SK-N-SH treated with all-trans-retinoic acid at 6 μM for 48 hours (cell line): ENCODE measurements around the gene DDX23.

Source experiments
- ATAC-seq: fragments of 200-7000 bp; cut with Tn5 transposase; 3 replicates; pipeline ENCODE4 v1.9.1; 2020; ENCODE audit warnings: mild to moderate bottlenecking, moderate library complexity
- ARNTL ChIP-seq: fragments of 450-650 bp; formaldehyde crosslinking; IDR thresholded peaks from 2 replicates; pipeline ENCODE4 v1.5.0; 2020; ENCODE audit warnings: low read depth, mild to moderate bottlenecking, moderate library complexity, borderline replicate concordance
- BACH2 ChIP-seq: fragments of 250-450 bp; sonication (Bioruptor Pico); IDR thresholded peaks from 2 replicates; pipeline ENCODE4 v1.9.0; 2021; ENCODE audit warnings: mild to moderate bottlenecking, borderline replicate concordance
- CREB5 ChIP-seq: fragments of 250-450 bp; sonication (Bioruptor Pico); IDR thresholded peaks from 2 replicates; pipeline ENCODE4 v1.5.1; 2020; ENCODE audit warnings: low read depth, mild to moderate bottlenecking, moderate library complexity
- CSDC2 ChIP-seq: fragments of 250-450 bp; sonication (Bioruptor Pico); IDR thresholded peaks from 2 replicates; pipeline ENCODE4 v1.5.0; 2020; ENCODE audit warnings: mild to moderate bottlenecking, moderate library complexity
- CSRNP3 ChIP-seq: fragments of 250-450 bp; sonication (Bioruptor Pico); IDR thresholded peaks from 2 replicates; pipeline ENCODE4 v1.5.1; 2021; ENCODE audit warnings: mild to moderate bottlenecking, moderate library complexity
- ESRRG ChIP-seq: fragments of 250-450 bp; sonication (Bioruptor Pico); IDR thresholded peaks from 2 replicates; pipeline ENCODE4 v1.6.1; 2021; ENCODE audit warnings: mild to moderate bottlenecking
- GLIS3 ChIP-seq: fragments of 250-450 bp; sonication (Bioruptor Pico); IDR thresholded peaks from 2 replicates; pipeline ENCODE4 v1.5.0; 2020; ENCODE audit warnings: mild to moderate bottlenecking, moderate library complexity
- ISL1 ChIP-seq: fragments of 250-450 bp; sonication (Bioruptor Pico); IDR thresholded peaks from 2 replicates; pipeline ENCODE4 v2.1.2; 2022; ENCODE audit warnings: mild to moderate bottlenecking, moderate library complexity
- OSR1 ChIP-seq: fragments of 250-450 bp; sonication (Bioruptor Pico); IDR thresholded peaks from 2 replicates; pipeline ENCODE4 v1.8.0; 2022; ENCODE audit warnings: moderate library complexity, mild to moderate bottlenecking, inconsistent platforms
- PATZ1 ChIP-seq: fragments of 250-450 bp; sonication (Bioruptor Pico); IDR thresholded peaks from 2 replicates; pipeline ENCODE4 v1.8.0; 2020; ENCODE audit warnings: mild to moderate bottlenecking, moderate library complexity, borderline replicate concordance
- POU6F1 ChIP-seq: fragments of 250-450 bp; sonication (Bioruptor Pico); IDR thresholded peaks from 2 replicates; pipeline ENCODE4 v1.8.0; 2021; ENCODE audit warnings: low read depth, mild to moderate bottlenecking, moderate library complexity, borderline replicate concordance
- PPARA ChIP-seq: fragments of 250-450 bp; sonication (Bioruptor Pico); IDR thresholded peaks from 2 replicates; pipeline ENCODE4 v1.5.0; 2020; ENCODE audit warnings: mild to moderate bottlenecking, borderline replicate concordance
- RARB ChIP-seq: fragments of 250-450 bp; sonication (Bioruptor Pico); IDR thresholded peaks from 2 replicates; pipeline ENCODE4 v1.8.0; 2021; ENCODE audit warnings: mild to moderate bottlenecking, moderate library complexity
- SNAI2 ChIP-seq: fragments of 250-450 bp; sonication (Bioruptor Pico); IDR thresholded peaks from 2 replicates; pipeline ENCODE4 v1.5.0; 2020; ENCODE audit warnings: mild to moderate bottlenecking, moderate library complexity
- TCF4 ChIP-seq: fragments of 250-450 bp; sonication (Bioruptor Pico); IDR thresholded peaks from 2 replicates; pipeline ENCODE4 v1.8.0; 2021; ENCODE audit warnings: mild to moderate bottlenecking, moderate library complexity, borderline replicate concordance
- TSHZ2 ChIP-seq: fragments of 250-450 bp; sonication (Bioruptor Pico); IDR thresholded peaks from 2 replicates; pipeline ENCODE4 v1.5.0; 2020; ENCODE audit warnings: mild to moderate bottlenecking, moderate library complexity
- ZC3H10 ChIP-seq: fragments of 250-450 bp; sonication (Bioruptor Pico); IDR thresholded peaks from 2 replicates; pipeline ENCODE4 v1.5.1; 2021; ENCODE audit warnings: mild to moderate bottlenecking, moderate library complexity
- ZFP3 ChIP-seq: fragments of 250-450 bp; sonication (Bioruptor Pico); IDR thresholded peaks from 2 replicates; pipeline ENCODE4 v1.5.0; 2020; ENCODE audit warnings: mild to moderate bottlenecking, moderate library complexity
- ZFP30 ChIP-seq: fragments of 450-650 bp; formaldehyde crosslinking; IDR thresholded peaks from 2 replicates; pipeline ENCODE4 v1.5.0; 2022; ENCODE audit warnings: mild to moderate bottlenecking, moderate library complexity
- ZNF565 ChIP-seq: fragments of 450-650 bp; formaldehyde crosslinking; conservative IDR thresholded peaks from 2 replicates; pipeline ENCODE4 v1.5.0; 2020; ENCODE audit warnings: low read depth, mild to moderate bottlenecking, moderate library complexity
- ZNF70 ChIP-seq: fragments of 450-650 bp; formaldehyde crosslinking; IDR thresholded peaks from 2 replicates; pipeline ENCODE4 v1.5.0; 2020; ENCODE audit warnings: mild to moderate bottlenecking, moderate library complexity
- ZNF8 ChIP-seq: fragments of 450-650 bp; formaldehyde crosslinking; IDR thresholded peaks from 2 replicates; pipeline ENCODE4 v1.5.0; 2020; ENCODE audit warnings: mild to moderate bottlenecking, moderate library complexity

The DDX23 gene

GRCh38 chr12:48811437-48812090 is 40.4 kb downstream of the DDX23 start (continued):
- TF ChIP-seq ARNTL (no peak), ZFP30 (CRISPR knock-in tag) (no peak), BACH2 (no peak), POU6F1 (no peak), CSDC2 (CRISPR knock-in tag) (no peak)
- TF ChIP-seq, all 23 proteins: peak for 0

- no peak for TF ChIP-seq ISL1 (CRISPR knock-in tag)
- no peak for TF ChIP-seq GLIS3 (CRISPR knock-in tag)
- no peak for TF ChIP-seq PATZ1 (CRISPR knock-in tag)
- TF ChIP-seq CSDC2 (CRISPR knock-in tag), result no peak
- TF ChIP-seq BACH2, result no peak
- TF ChIP-seq ZNF70 (CRISPR knock-in tag), result no peak
- TF ChIP-seq ZFP3 (CRISPR knock-in tag), result no peak
- no peak for TF ChIP-seq RARB (CRISPR knock-in tag)
- no peak for TF ChIP-seq ZNF8 (CRISPR knock-in tag)
- no peak for TF ChIP-seq TCF4 (CRISPR knock-in tag)
- no peak for TF ChIP-seq ZNF565 (CRISPR knock-in tag)
- TF ChIP-seq ZFP30 (CRISPR knock-in tag), result no peak
- ATAC-seq, result no peak
Observed at GRCh38 chr12:48810903-48811431, 41.0 kb downstream of the DDX23 start.

- TF ChIP-seq GLIS3 (CRISPR knock-in tag) (no peak), CSDC2 (CRISPR knock-in tag) (no peak), ZFP3 (CRISPR knock-in tag) (no peak), ZC3H10 (CRISPR knock-in tag) (no peak), RARB (CRISPR knock-in tag) (no peak), SNAI2 (CRISPR knock-in tag) (no peak), PPARA (CRISPR knock-in tag) (no peak), CSRNP3 (no peak), PATZ1 (CRISPR knock-in tag) (no peak), TCF4 (CRISPR knock-in tag) (no peak), ESRRG (CRISPR knock-in tag) (no peak), OSR1 (CRISPR knock-in tag) (no peak), ARNTL (no peak), POU6F1 (no peak), ZNF70 (CRISPR knock-in tag) (no peak), BACH2 (no peak), TSHZ2 (CRISPR knock-in tag) (no peak), CREB5 (no peak), ZNF565 (CRISPR knock-in tag) (no peak)
- no peak for ATAC-seq
Observed at GRCh38 chr12:48807981-48808380, 44.0 kb downstream of the DDX23 start.
